ENCODE measurements around the gene VPS26A. TPM values are rescaled to one million over a fixed set of nuclear protein-coding genes. Genes with fewer than 3 reads are reported as not detected.

The VPS26A gene
- total RNA-seq, 1 experiment from 2014 or later, result 37.4 TPM

DNA sequence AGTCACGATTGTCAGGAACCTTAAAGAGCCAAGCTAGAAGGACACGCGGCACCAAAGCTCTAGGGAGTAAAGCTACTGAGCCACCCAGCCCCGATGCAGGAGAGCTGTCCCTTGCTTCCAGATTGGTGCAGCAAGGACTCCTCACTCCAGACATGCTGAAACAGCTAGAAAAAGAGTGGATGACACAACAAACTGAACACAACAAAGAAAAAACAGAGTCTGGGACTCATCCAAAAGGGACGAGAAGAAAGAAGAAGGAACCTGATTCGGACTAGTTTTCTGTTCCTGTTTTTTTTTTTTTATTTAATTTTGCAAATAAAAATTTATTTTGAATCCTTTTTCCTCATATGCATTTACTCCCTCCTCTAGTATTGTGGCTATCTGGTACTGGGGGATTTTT lies 84.8 kb downstream of the VPS26A start (continued):
- TF ChIP-seq, protein P1, sequence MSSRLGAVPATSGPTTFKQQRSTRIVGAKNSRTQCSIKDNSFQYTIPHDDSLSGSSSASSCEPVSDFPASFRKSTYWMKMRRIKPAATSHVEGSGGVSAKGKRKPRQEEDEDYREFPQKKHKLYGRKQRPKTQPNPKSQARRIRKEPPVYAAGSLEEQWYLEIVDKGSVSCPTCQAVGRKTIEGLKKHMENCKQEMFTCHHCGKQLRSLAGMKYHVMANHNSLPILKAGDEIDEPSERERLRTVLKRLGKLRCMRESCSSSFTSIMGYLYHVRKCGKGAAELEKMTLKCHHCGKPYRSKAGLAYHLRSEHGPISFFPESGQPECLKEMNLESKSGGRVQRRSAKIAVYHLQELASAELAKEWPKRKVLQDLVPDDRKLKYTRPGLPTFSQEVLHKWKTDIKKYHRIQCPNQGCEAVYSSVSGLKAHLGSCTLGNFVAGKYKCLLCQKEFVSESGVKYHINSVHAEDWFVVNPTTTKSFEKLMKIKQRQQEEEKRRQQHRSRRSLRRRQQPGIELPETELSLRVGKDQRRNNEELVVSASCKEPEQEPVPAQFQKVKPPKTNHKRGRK (CRISPR knock-in tag; IDR thresholded peaks at IDR 0.05; ENCODE audit: borderline replicate concordance), result no peak
- TF ChIP-seq ZNF232 (CRISPR knock-in tag; IDR thresholded peaks at IDR 0.05) (no peak), ZNF425 (CRISPR knock-in tag; conservative IDR thresholded peaks at IDR 0.05) (no peak), JAZF1 (CRISPR knock-in tag; IDR thresholded peaks at IDR 0.05) (no peak), ETV6 (CRISPR knock-in tag; IDR thresholded peaks at IDR 0.05) (no peak), FOXK1 (CRISPR knock-in tag; IDR thresholded peaks at IDR 0.05) (no peak)
- TF ChIP-seq, protein P2, sequence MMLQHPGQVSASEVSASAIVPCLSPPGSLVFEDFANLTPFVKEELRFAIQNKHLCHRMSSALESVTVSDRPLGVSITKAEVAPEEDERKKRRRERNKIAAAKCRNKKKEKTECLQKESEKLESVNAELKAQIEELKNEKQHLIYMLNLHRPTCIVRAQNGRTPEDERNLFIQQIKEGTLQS (CRISPR knock-in tag; conservative IDR thresholded peaks at IDR 0.05), result no peak
- TF ChIP-seq, protein P3, sequence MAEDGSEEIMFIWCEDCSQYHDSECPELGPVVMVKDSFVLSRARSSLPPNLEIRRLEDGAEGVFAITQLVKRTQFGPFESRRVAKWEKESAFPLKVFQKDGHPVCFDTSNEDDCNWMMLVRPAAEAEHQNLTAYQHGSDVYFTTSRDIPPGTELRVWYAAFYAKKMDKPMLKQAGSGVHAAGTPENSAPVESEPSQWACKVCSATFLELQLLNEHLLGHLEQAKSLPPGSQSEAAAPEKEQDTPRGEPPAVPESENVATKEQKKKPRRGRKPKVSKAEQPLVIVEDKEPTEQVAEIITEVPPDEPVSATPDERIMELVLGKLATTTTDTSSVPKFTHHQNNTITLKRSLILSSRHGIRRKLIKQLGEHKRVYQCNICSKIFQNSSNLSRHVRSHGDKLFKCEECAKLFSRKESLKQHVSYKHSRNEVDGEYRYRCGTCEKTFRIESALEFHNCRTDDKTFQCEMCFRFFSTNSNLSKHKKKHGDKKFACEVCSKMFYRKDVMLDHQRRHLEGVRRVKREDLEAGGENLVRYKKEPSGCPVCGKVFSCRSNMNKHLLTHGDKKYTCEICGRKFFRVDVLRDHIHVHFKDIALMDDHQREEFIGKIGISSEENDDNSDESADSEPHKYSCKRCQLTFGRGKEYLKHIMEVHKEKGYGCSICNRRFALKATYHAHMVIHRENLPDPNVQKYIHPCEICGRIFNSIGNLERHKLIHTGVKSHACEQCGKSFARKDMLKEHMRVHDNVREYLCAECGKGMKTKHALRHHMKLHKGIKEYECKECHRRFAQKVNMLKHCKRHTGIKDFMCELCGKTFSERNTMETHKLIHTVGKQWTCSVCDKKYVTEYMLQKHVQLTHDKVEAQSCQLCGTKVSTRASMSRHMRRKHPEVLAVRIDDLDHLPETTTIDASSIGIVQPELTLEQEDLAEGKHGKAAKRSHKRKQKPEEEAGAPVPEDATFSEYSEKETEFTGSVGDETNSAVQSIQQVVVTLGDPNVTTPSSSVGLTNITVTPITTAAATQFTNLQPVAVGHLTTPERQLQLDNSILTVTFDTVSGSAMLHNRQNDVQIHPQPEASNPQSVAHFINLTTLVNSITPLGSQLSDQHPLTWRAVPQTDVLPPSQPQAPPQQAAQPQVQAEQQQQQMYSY (CRISPR knock-in tag; IDR thresholded peaks at IDR 0.05), result no peak

DNA sequence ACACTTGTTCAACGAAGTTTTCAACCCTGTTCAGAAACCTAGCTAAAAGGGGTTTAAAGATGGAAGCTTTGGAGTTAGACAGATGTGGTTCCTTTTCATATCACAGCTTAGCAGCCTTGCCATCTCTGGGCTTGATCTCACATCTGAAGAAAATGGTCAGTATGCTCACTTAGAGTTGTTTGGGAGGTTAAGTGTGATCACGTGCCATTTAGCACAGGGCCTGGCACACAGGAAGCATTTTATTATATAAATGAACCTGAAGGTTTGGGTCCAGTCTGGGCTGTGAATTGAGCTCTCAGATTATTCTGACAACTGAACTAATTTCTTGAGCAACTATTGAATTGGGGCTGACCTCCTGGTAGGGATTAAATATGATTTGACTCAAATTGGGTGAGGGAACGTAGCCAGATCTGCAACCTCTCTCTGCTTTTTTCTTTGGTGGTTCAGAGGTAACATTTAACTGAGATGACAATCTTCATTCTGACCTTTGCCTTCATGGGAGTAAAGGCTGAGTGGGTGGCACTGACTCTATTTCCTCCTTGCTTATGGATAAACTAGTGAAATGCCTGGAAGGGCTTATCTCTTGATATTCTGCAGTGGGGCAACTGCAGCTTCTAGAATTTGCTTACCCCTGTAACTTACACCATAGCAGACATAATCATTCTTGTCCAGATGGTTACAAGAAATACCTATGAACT lies 86.0 kb downstream of the VPS26A start:
- DNase-seq (ENCODE audit: low spot score), result no peak
- no peaks in the 10 kb centered on the region for H3K9me3 Mint-ChIP-seq
- H3K27ac Mint-ChIP-seq, result 0 out of 2 replicates have a peak overlapping the region, but pooled peaks have one; percentile 24
- ChIA-PET POLR2A (interaction anchor here (0.7 kb wide), 1 partner anchor 310 kb away, joined by 7 read pairs; no protein-coding TSS in a partner anchor), CTCF (interaction anchor here (0.6 to 1.5 kb wide), 3 partner anchors 12 to 183 kb away, joined by 3 to 5 read pairs (median 5); no protein-coding TSS in a partner anchor)
- no peak overlapping the region for H3K4me3 Mint-ChIP-seq
- no peaks in the 10 kb centered on the region for H3K27me3 Mint-ChIP-seq (ENCODE audit: low read depth)
- ATAC-seq, result no peak
- peaks cover 26% of the 10 kb centered on the region for H3K36me3 Mint-ChIP-seq
- H3K4me1 Mint-ChIP-seq, result no peaks in the 10 kb centered on the region
- TF ChIP-seq TP53 (CRISPR knock-in tag; IDR thresholded peaks at IDR 0.05) (no peak), JAZF1 (CRISPR knock-in tag; IDR thresholded peaks at IDR 0.05) (no peak), FOXP4 (CRISPR knock-in tag; IDR thresholded peaks at IDR 0.05) (no peak), SMAD4 (CRISPR knock-in tag; IDR thresholded peaks at IDR 0.05) (no peak), NR2C2 (CRISPR knock-in tag; IDR thresholded peaks at IDR 0.05) (no peak), ZNF219 (CRISPR knock-in tag; IDR thresholded peaks at IDR 0.05; ENCODE audit: borderline replicate concordance) (no peak), ZNF671 (CRISPR knock-in tag; IDR thresholded peaks at IDR 0.05) (no peak), E2F4 (CRISPR knock-in tag; IDR thresholded peaks at IDR 0.05; ENCODE audit: borderline replicate concordance, low read depth) (no peak), ARID4B (CRISPR knock-in tag; IDR thresholded peaks at IDR 0.05; ENCODE audit: borderline replicate concordance) (no peak), RORB (CRISPR knock-in tag; IDR thresholded peaks at IDR 0.05) (no peak)
- TF ChIP-seq, protein P1 (CRISPR knock-in tag; IDR thresholded peaks at IDR 0.05; ENCODE audit: borderline replicate concordance), result no peak
